ENCODE results near the gene PMM2. TPM values are rescaled to one million over a fixed set of nuclear protein-coding genes. Genes with fewer than 3 reads are reported as not detected.

The PMM2 gene
- total and polyA plus RNA-seq, 2 donors (not counting 1 experiment from before 2014, with no cell fraction given): 15.8 to 47.5 TPM

DNA sequence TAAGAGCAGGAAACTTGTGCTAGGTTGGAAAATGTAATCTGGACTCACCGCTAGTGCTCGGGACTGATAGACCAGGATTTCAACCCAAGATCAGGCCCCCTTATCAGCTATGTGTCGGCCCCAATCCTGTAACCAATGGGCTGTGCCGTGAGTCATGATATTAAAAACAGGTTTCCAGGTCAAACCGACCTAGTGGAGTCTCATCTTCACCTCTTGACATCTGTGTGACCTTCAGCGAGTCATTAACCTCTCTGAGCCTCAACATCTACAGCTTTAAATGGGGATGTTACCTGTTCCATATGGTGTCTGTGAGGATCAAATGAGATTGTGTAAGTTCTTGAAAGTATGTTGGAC lies 512 bp downstream of the PMM2 start:
- intact Hi-C loops (cut with micrococcal nuclease): loop anchor here (5.0 kb wide), 1 partner anchor 84 kb away; the partner anchor contains the start of gene LITAFD
- no peaks in the 10 kb centered on the region for H3K9me3 Mint-ChIP-seq (ENCODE audit: insufficient read depth)
- no peaks in the 10 kb centered on the region for H3K27me3 ChIP-seq (replicated peaks in 1 of 4; ENCODE audit: control extremely low read depth in 1 of 4, control insufficient read depth in 3 of 4, insufficient read depth in 4 of 4, low read length in 3 of 4)
- no peak for DNase-seq
- H3K4me1 ChIP-seq (ENCODE audit: control insufficient read depth in 2 of 2, insufficient read depth in 2 of 2, low read length in 2 of 2): peaks cover 29 to 31% of the 10 kb centered on the region in 2 donors
- peaks cover 77% of the 10 kb centered on the region for H3K79me2 ChIP-seq (ENCODE audit: control insufficient read depth, insufficient read depth, low read length)
- H3K27me3 Mint-ChIP-seq: no peaks in the 10 kb centered on the region
- peak overlapping the region; percentile 97 for H3K4me3 Mint-ChIP-seq
- H3K36me3 ChIP-seq (replicated peaks in 1 of 2; ENCODE audit: control extremely low read depth in 1 of 2, control insufficient read depth in 1 of 2, extremely low read depth in 1 of 2, insufficient read depth in 2 of 2, low read length in 1 of 2): peaks cover 0 to 18% of the 10 kb centered on the region in 2 experiments
- H4K20me1 ChIP-seq (ENCODE audit: control insufficient read depth, insufficient read depth, low read length, poor library complexity, severe bottlenecking): peaks cover 23% of the 10 kb centered on the region
- peak overlapping the region; percentile 85 for H2AFZ ChIP-seq (ENCODE audit: insufficient read depth, low read depth, low read length, poor library complexity, severe bottlenecking)
- H3K9ac ChIP-seq (ENCODE audit: low read length): peak overlapping the region; percentile 81
- peak overlapping the region; percentile 69 to 98 (median 73) for H3K4me3 ChIP-seq (ENCODE audit: control extremely low read depth in 1 of 5, extremely low read depth in 1 of 5, insufficient read depth in 1 of 5, low read depth in 2 of 5, low read length in 4 of 5)
- no peak for ATAC-seq (ENCODE audit: low read depth)
- CTCF ChIA-PET: interaction anchor here (1.0 to 1.4 kb wide), 2 partner anchors 72 to 80 kb away, joined by 4 read pairs; no protein-coding TSS in a partner anchor
- TF ChIP-seq EZH2 (IDR thresholded peaks at IDR 0.05; ENCODE audit: borderline replicate concordance, insufficient read depth, low read depth, low read length, poor library complexity, severe bottlenecking): no peak
- TF ChIP-seq, protein P1, sequence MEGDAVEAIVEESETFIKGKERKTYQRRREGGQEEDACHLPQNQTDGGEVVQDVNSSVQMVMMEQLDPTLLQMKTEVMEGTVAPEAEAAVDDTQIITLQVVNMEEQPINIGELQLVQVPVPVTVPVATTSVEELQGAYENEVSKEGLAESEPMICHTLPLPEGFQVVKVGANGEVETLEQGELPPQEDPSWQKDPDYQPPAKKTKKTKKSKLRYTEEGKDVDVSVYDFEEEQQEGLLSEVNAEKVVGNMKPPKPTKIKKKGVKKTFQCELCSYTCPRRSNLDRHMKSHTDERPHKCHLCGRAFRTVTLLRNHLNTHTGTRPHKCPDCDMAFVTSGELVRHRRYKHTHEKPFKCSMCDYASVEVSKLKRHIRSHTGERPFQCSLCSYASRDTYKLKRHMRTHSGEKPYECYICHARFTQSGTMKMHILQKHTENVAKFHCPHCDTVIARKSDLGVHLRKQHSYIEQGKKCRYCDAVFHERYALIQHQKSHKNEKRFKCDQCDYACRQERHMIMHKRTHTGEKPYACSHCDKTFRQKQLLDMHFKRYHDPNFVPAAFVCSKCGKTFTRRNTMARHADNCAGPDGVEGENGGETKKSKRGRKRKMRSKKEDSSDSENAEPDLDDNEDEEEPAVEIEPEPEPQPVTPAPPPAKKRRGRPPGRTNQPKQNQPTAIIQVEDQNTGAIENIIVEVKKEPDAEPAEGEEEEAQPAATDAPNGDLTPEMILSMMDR (IDR thresholded peaks at IDR 0.05): no peak
- 0% methylated on average over 4 of the region's 6 CpGs for WGBS (ENCODE audit: insufficient coverage)
- peaks cover 34% of the 10 kb centered on the region for H3K4me1 Mint-ChIP-seq
- H3K27ac ChIP-seq (ENCODE audit: low read length in 2 of 2): peak overlapping the region; percentile 69 to 91
- peak overlapping the region; percentile 76 for H3K4me2 ChIP-seq (replicated peaks; ENCODE audit: low read depth, low read length, poor library complexity, severe bottlenecking)
- POLR2A ChIA-PET: no interaction called here
- no peaks in the 10 kb centered on the region for H3K9me3 ChIP-seq (ENCODE audit: control extremely low read depth in 1 of 3, control insufficient read depth in 2 of 3, insufficient read depth in 1 of 3, low read length in 2 of 3)
- peak overlapping the region; percentile 95 for H3K27ac Mint-ChIP-seq

DNA sequence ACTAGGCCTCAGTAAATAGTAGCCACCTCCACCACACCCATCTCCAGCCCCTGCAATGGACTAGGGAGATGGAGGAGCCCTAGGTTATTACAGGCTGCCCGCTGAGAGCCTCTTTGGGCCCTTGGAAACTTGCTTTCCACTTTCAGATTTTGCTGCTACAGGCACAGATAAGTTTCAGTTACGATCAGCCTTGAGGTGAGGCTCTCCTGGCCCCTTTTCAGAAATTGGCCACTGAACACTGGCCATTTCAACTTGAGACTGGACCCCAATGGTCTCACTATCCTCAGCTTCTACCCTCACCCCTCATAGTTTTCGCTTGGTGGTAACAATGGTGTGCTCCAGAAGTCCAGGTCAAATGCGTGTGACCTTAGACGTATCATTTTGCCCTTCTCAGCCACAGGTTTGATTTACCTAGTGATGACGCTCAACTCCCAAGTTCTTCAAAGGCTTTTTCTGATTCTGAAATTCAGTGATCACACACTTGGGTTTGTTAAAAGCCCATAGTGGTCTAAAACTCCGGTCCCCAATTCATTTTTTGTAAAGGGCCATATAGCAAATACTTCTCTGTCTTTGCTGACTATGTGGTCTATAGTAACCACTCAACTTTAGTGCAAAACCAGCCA lies 1.0 kb downstream of the PMM2 start:
- CTCF ChIA-PET: interaction anchor here (1.0 to 1.4 kb wide), 2 partner anchors 71 to 80 kb away, joined by 4 read pairs; no protein-coding TSS in a partner anchor
- H3K4me3 Mint-ChIP-seq: peak overlapping the region; percentile 97
- no peaks in the 10 kb centered on the region for H3K9me3 Mint-ChIP-seq (ENCODE audit: insufficient read depth)
- Histone ChIP-seq H2AFZ (ENCODE audit: insufficient read depth, low read depth, low read length, poor library complexity, severe bottlenecking) (peak overlapping the region; percentile 85), H3K9ac (ENCODE audit: low read length) (peak overlapping the region; percentile 81), H3K27me3 (replicated peaks in 1 of 4; ENCODE audit: control extremely low read depth in 1 of 4, control insufficient read depth in 3 of 4, insufficient read depth in 4 of 4, low read length in 3 of 4) (no peaks in the 10 kb centered on the region), H3K4me2 (replicated peaks; ENCODE audit: low read depth, low read length, poor library complexity, severe bottlenecking) (peak overlapping the region; percentile 76), H3K27ac (ENCODE audit: low read length in 2 of 2) (peak overlapping the region in 1 of 2 donors; percentile 91), H3K9me3 (ENCODE audit: control extremely low read depth in 1 of 3, control insufficient read depth in 2 of 3, insufficient read depth in 1 of 3, low read length in 2 of 3) (no peaks in the 10 kb centered on the region), H3K36me3 (replicated peaks in 1 of 2; ENCODE audit: control extremely low read depth in 1 of 2, control insufficient read depth in 1 of 2, extremely low read depth in 1 of 2, insufficient read depth in 2 of 2, low read length in 1 of 2) (peaks cover 0 to 21% of the 10 kb centered on the region in 2 experiments), H4K20me1 (ENCODE audit: control insufficient read depth, insufficient read depth, low read length, poor library complexity, severe bottlenecking) (peaks cover 23% of the 10 kb centered on the region), H3K79me2 (ENCODE audit: control insufficient read depth, insufficient read depth, low read length) (peaks cover 77% of the 10 kb centered on the region), H3K4me1 (ENCODE audit: control insufficient read depth in 2 of 2, insufficient read depth in 2 of 2, low read length in 2 of 2) (peaks cover 29 to 31% of the 10 kb centered on the region in 2 donors), H3K4me3 (ENCODE audit: control extremely low read depth in 1 of 5, extremely low read depth in 1 of 5, insufficient read depth in 1 of 5, low read depth in 2 of 5, low read length in 4 of 5) (peak overlapping the region; percentile 69 to 98 (median 73))
- intact Hi-C loops (cut with micrococcal nuclease): loop anchor here (5.0 kb wide), 1 partner anchor 84 kb away; the partner anchor contains the start of gene LITAFD
- H3K27ac Mint-ChIP-seq: peak overlapping the region; percentile 95
- no peak for ATAC-seq (ENCODE audit: low read depth)
- WGBS (ENCODE audit: insufficient coverage): 61% methylated on average over 6 of the region's 7 CpGs
- peak; percentile 10 for DNase-seq
- POLR2A ChIA-PET: no interaction called here
- TF ChIP-seq, protein P1 (IDR thresholded peaks at IDR 0.05): no peak
- TF ChIP-seq EZH2 (IDR thresholded peaks at IDR 0.05; ENCODE audit: borderline replicate concordance, insufficient read depth, low read depth, low read length, poor library complexity, severe bottlenecking): no peak
- no peaks in the 10 kb centered on the region for H3K27me3 Mint-ChIP-seq
- peaks cover 34% of the 10 kb centered on the region for H3K4me1 Mint-ChIP-seq

All from B cell (primary cell).